Measurements from ENCODE around the gene USP9Y. TPM values are rescaled to one million over a fixed set of nuclear protein-coding genes. Genes with fewer than 3 reads are reported as not detected.

The USP9Y gene, protein sequence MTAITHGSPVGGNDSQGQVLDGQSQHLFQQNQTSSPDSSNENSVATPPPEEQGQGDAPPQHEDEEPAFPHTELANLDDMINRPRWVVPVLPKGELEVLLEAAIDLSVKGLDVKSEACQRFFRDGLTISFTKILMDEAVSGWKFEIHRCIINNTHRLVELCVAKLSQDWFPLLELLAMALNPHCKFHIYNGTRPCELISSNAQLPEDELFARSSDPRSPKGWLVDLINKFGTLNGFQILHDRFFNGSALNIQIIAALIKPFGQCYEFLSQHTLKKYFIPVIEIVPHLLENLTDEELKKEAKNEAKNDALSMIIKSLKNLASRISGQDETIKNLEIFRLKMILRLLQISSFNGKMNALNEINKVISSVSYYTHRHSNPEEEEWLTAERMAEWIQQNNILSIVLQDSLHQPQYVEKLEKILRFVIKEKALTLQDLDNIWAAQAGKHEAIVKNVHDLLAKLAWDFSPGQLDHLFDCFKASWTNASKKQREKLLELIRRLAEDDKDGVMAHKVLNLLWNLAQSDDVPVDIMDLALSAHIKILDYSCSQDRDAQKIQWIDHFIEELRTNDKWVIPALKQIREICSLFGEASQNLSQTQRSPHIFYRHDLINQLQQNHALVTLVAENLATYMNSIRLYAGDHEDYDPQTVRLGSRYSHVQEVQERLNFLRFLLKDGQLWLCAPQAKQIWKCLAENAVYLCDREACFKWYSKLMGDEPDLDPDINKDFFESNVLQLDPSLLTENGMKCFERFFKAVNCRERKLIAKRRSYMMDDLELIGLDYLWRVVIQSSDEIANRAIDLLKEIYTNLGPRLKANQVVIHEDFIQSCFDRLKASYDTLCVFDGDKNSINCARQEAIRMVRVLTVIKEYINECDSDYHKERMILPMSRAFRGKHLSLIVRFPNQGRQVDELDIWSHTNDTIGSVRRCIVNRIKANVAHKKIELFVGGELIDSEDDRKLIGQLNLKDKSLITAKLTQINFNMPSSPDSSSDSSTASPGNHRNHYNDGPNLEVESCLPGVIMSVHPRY (N-terminal part only)
- total RNA-seq = not detected in 2 replicates

DNA sequence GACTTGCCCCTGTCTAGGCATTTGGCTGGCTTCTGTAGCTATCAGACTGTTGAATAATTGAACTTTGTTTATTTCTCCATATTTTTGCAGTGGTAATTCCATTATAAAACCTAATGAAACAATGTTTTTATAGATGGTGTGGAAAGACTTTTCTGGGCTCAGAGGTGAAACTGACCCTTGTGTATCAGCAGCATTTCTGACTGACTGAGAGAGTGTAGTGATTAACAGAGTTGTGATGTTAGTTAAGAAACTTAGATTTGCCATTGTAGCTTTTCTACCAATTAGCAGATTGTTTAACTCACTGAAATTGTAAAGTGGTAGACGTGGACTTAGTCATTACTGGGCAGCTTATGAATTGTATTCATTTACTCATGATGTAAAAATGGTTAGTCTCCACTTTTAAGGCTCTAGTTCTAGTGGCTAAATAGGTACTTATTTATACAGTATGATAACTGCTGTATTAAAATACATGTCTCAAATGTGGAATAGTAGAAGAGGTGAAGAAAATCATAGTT, at the start of gene USP9Y:
Gene USP9Y, plus strand, starts transcription at position 51 of the 515 bp plus-strand sequence. CDS start 8,217 bp downstream, outside the sequence.

DNA sequence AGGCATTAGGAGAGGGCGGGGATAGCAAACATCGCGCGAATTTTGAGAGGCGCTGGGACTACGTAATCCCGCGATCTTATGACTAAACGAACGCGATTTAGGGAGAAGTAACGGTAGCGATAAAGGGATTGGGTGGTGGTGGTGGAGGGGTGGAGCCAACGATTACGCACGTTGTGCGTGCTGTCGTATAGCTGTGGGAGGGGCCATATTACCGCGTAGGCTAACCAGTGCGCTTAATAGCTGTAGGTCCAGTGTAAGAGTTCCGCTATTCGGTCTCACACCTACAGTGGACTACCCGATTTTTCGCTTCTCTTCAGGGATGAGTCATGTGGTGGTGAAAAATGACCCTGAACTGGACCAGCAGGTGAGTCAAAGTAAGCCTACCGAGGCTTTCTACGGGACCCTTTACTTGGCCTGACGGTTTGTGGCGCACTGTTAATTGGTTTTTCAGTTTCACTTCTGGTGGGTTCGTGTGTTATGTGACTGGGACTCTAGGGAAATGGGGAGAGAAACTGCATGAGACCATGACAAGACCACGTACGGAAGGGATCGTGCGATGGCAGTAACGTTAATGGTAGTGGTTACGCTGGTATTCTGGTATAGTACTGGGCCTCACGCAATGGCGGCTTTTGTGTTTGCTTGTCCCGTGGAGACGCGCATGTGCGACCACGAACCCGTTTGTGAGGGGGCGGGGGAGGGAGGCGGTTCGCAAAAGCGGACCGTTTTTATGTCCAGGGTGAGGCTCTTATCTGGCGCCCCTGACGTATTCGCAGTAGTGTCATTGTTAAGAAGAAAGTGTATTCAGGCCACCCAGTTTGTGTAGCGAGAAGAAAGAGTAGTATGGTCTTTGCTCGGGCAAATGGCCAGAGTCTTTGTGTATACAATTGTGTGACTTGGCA, 203.8 kb downstream of the USP9Y start, which contains the start of gene DDX3Y:
Gene DDX3Y, plus strand, starts transcription at position 251 of the 899 bp plus-strand sequence. Its CDS starts 69 bp downstream, at position 320.

Other genes with a start within 250 kb of the USP9Y start
- gene DDX3Y, start 203.6 kb downstream of the USP9Y start, total RNA-seq = not detected in 2 replicates